Measurements from ENCODE around the gene TMEM242.

DNA sequence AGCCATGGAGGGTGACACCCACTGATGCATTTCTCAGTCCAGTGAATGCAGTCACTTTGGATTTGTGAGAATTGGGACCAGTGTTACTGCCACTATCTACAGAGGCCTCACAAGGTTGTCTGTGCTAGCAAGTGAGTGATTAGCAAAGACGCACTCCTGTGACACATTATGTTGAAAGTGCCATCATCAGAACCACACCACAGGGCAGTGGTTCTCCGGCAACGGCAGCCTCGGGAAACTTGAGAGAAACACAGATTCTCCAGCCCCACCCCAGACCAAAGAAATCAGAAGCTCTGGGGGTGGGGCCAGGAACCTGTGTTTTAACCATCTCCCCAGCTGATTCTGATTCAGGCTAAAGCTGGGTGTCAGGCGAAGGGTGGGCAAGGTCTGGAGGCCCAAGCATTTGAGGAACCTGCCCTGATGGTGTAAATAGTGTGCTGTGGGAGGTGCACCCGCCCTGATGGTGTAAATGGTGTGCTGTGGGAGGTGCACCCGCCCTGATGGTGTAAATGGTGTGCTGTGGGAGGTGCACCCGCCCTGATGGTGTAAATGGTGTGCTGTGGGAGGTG is 39.9 kb downstream of the TMEM242 start:
- TF ChIP-seq, protein P1, sequence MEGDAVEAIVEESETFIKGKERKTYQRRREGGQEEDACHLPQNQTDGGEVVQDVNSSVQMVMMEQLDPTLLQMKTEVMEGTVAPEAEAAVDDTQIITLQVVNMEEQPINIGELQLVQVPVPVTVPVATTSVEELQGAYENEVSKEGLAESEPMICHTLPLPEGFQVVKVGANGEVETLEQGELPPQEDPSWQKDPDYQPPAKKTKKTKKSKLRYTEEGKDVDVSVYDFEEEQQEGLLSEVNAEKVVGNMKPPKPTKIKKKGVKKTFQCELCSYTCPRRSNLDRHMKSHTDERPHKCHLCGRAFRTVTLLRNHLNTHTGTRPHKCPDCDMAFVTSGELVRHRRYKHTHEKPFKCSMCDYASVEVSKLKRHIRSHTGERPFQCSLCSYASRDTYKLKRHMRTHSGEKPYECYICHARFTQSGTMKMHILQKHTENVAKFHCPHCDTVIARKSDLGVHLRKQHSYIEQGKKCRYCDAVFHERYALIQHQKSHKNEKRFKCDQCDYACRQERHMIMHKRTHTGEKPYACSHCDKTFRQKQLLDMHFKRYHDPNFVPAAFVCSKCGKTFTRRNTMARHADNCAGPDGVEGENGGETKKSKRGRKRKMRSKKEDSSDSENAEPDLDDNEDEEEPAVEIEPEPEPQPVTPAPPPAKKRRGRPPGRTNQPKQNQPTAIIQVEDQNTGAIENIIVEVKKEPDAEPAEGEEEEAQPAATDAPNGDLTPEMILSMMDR (IDR thresholded peaks at IDR 0.05): no peak
- TF ChIP-seq TP53 (CRISPR knock-in tag; IDR thresholded peaks at IDR 0.05): no peak
- no peak for TF ChIP-seq CEBPB (IDR thresholded peaks at IDR 0.05)
- no peak for TF ChIP-seq RAD21 (conservative IDR thresholded peaks at IDR 0.05 in 1 of 2, IDR thresholded peaks at IDR 0.05 in 1 of 2)
- TF ChIP-seq HMGXB4 (CRISPR knock-in tag; IDR thresholded peaks at IDR 0.05; ENCODE audit: borderline replicate concordance): no peak

All from A549 (cell line).